PC-9 (cell line): ENCODE measurements around the gene GSX2.

Experiments
- CTCF ChIP-seq: fragments of 200-600 bp; sonication (generic); conservative IDR thresholded peaks from 2 replicates; pipeline ENCODE4 v1.6.1; 2017; ENCODE audit warnings: mixed run types, antibody characterized with exemption, mild to moderate bottlenecking, moderate library complexity
- EZH2 ChIP-seq: fragments of 200-600 bp; sonication (generic); IDR thresholded peaks from 2 replicates; pipeline ENCODE4 v1.8.0; 2017; ENCODE audit warnings: antibody characterized with exemption, low read depth

- TF ChIP-seq EZH2 = no peak
- TF ChIP-seq CTCF = no peak
Measured at GRCh38 chr4:54098375-54098774, 1.6 kb upstream of the GSX2 start.
